ENCODE measurements around the gene RPL41. TPM values are rescaled to one million over a fixed set of nuclear protein-coding genes. Genes with fewer than 3 reads are reported as not detected.

RPL41 gene
- polyA plus RNA-seq, 1 of the 3 experiments (the other 2 are of a cell fraction): 12,464 TPM

GRCh38 chr12:56164345-56164729 lies 47.9 kb downstream of the RPL41 start:
- DNase-seq: no peak
- peaks cover 18 to 22% of the 10 kb centered on the region in 2 experiments; a peak in 3 of 4 replicates for H3K4me1 ChIP-seq (ENCODE audit: control insufficient read depth in 1 of 2, insufficient read depth in 2 of 2, low read depth in 1 of 2, low read length in 1 of 2)
- H3K9me3 ChIP-seq: no peaks in the 10 kb centered on the region
- H3K9ac ChIP-seq: no peak overlapping the region
- peaks cover 58 to 63% of the 10 kb centered on the region in 2 experiments for H3K36me3 ChIP-seq (replicated peaks in 1 of 2; ENCODE audit: control insufficient read depth in 1 of 2, insufficient read depth in 2 of 2, low read length in 1 of 2)
- 96% methylated on average over 17 of the region's 17 CpGs for WGBS (ENCODE audit: low lambda C conversion rate)
- peaks cover 70% of the 10 kb centered on the region for H3F3A ChIP-seq (replicated peaks; ENCODE audit: insufficient read depth)
- H3K9me2 ChIP-seq: no peaks in the 10 kb centered on the region
- H4K20me1 ChIP-seq (ENCODE audit: insufficient read depth): peaks cover 40% of the 10 kb centered on the region
- no peaks in the 10 kb centered on the region for H3K27me3 ChIP-seq (ENCODE audit: insufficient read depth)
- no peak overlapping the region for H3K4me3 ChIP-seq (ENCODE audit: low read depth in 2 of 2, low read length in 1 of 2)
- TF ChIP-seq POLR2AphosphoS5 (IDR thresholded peaks at IDR 0.05; ENCODE audit: low read depth, low read length) (no peak), YY1 (IDR thresholded peaks at IDR 0.05; ENCODE audit: low read depth) (no peak), USF1 (IDR thresholded peaks at IDR 0.05; ENCODE audit: borderline replicate concordance, low read depth) (no peak), RAD21 (IDR thresholded peaks at IDR 0.05; ENCODE audit: low read length) (no peak), MEF2A (IDR thresholded peaks at IDR 0.05; ENCODE audit: borderline replicate concordance, low read depth) (no peak), FOXM1 (IDR thresholded peaks at IDR 0.05; ENCODE audit: low read depth) (no peak), JUND (IDR thresholded peaks at IDR 0.05) (no peak; the same call in 1 of the 2 replicates), CHD2 (IDR thresholded peaks at IDR 0.05; ENCODE audit: low read length, partially characterized antibody) (no peak), FOSL2 (IDR thresholded peaks at IDR 0.05; ENCODE audit: borderline replicate concordance, low read depth) (no peak), SIN3A (IDR thresholded peaks at IDR 0.05; ENCODE audit: borderline replicate concordance, low read depth, low read length) (no peak), REST (IDR thresholded peaks at IDR 0.05; ENCODE audit: low read depth, low read length) (no peak), MXI1 (IDR thresholded peaks at IDR 0.05; ENCODE audit: low read depth, low read length) (no peak), CTCF (IDR thresholded peaks at IDR 0.05) (no peak)
- TF ChIP-seq, protein P1, sequence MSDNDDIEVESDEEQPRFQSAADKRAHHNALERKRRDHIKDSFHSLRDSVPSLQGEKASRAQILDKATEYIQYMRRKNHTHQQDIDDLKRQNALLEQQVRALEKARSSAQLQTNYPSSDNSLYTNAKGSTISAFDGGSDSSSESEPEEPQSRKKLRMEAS (IDR thresholded peaks at IDR 0.05; ENCODE audit: low read depth): no peak
- TF ChIP-seq, protein P2, sequence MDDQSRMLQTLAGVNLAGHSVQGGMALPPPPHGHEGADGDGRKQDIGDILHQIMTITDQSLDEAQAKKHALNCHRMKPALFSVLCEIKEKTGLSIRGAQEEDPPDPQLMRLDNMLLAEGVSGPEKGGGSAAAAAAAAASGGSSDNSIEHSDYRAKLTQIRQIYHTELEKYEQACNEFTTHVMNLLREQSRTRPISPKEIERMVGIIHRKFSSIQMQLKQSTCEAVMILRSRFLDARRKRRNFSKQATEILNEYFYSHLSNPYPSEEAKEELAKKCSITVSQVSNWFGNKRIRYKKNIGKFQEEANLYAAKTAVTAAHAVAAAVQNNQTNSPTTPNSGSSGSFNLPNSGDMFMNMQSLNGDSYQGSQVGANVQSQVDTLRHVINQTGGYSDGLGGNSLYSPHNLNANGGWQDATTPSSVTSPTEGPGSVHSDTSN (IDR thresholded peaks at IDR 0.05): no peak
- peaks cover 28% of the 10 kb centered on the region for H3K79me2 ChIP-seq (ENCODE audit: insufficient read depth)
- ChIA-PET CTCF (interaction anchor here (1.8 to 7.8 kb wide), 2 partner anchors 24 to 46 kb away, joined by 6 to 60 read pairs; partner anchors contain the start of genes SMARCC2 and ZC3H10), POLR2A (no interaction called here)
- H3K4me2 ChIP-seq: no peak overlapping the region
- no peak overlapping the region for H2AFZ ChIP-seq (ENCODE audit: low read depth)
- no peak overlapping the region for H3K27ac ChIP-seq (ENCODE audit: low read depth in 2 of 2, low read length in 1 of 2)
